ENCODE results near the gene IP6K2. TPM values are rescaled to one million over a fixed set of nuclear protein-coding genes. Genes with fewer than 3 reads are reported as not detected.

Gene IP6K2
- total and polyA plus RNA-seq, 2 of the 8 experiments (the other 6 are each of a cell fraction or from before 2014, with no cell fraction given), result 95.8 to 144 TPM

DNA sequence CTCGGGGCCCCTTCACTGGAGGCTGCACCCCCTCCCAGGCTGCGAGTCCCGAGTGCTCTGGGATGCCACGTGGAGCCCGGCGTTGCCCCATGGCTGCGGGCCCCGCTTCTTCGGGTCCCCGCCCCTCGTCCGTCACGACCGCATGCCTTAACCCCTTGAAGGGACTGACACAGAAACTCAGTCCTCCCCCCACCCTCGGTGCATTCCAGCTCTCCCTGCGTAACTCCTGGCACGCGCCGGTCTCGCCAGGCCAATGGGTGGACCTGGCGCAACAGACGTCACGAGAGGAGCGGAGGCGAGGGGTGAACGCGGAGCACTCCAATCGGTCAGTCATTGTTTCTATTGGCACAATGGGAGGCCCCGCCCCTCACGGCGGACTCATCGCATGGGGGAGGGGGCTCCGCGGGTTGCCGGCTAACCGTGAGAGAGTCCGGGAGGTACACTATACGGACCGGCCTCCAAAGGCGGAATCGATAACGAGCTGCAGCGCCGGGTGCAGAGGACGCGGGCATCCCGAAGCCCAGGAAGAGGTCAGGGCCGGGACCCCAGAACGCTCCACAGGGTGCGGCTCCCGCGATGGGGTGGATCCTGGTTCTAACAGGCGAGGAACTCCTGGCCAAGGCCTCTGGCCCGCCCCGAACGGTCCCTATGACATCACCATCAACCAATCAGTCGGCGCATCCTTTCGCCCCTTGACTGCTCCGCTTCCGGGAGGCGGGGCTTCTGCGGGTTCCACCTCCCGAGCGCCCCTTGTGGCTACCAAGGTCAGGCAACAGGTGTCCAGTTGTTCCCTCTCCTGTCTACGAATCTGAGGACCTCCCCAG lies 53.3 kb downstream of the IP6K2 start:
- CTCF ChIA-PET (ENCODE audit: partially characterized antibody), result interaction anchor here (0.6 to 5.2 kb wide), 19 partner anchors 11 to 352 kb away, joined by 3 to 27 read pairs (median 4); partner anchors contain the start of genes NCKIPSD, PRKAR2A and SLC26A6
- peak overlapping the region; percentile 97 for H3K18ac ChIP-seq (ENCODE audit: extremely low read depth, low read length)
- H2BK120ac ChIP-seq (replicated peaks; ENCODE audit: low read depth, low read length), result peak overlapping the region; percentile 51
- no peaks in the 10 kb centered on the region for H3K79me2 ChIP-seq (ENCODE audit: control insufficient read depth in 1 of 2, insufficient read depth in 2 of 2, low read length in 2 of 2)
- peak overlapping the region; percentile 97 for H3K27ac ChIP-seq (ENCODE audit: low read depth, low read length)
- POLR2A ChIA-PET (ENCODE audit: partially characterized antibody), result interaction anchor here (0.5 to 11.1 kb wide), 41 partner anchors 12 to 1478 kb away, joined by 3 to 175 read pairs (median 5); partner anchors contain the start of genes CCDC51, IP6K2, NCKIPSD and NDUFAF3
- peak; percentile 99 for DNase-seq (ENCODE audit: low read depth in 1 of 2, low spot score in 2 of 2)
- H2BK12ac ChIP-seq (ENCODE audit: low read depth, low read length), result peak overlapping the region; percentile 97; the same call in 1 of the 2 replicates
- H3K27me3 ChIP-seq (replicated peaks in 1 of 4; ENCODE audit: control insufficient read depth in 3 of 4, extremely low read depth in 1 of 4, insufficient read depth in 3 of 4, low read length in 3 of 4), result 0 out of 7 replicates have a peak, but pooled peaks cover 0 to 4% (median 0%) of the 10 kb centered on the region in 4 experiments
- no peak overlapping the region for H3K14ac ChIP-seq (ENCODE audit: insufficient read length)
- H3K4me1 ChIP-seq (replicated peaks in 1 of 4; ENCODE audit: control insufficient read depth in 3 of 4, insufficient read depth in 4 of 4, low read length in 3 of 4), result peaks cover 0 to 11% (median 7%) of the 10 kb centered on the region in 4 experiments; a peak in 5 of 7 replicates
- peak overlapping the region; percentile 47 for H3K4ac ChIP-seq (replicated peaks; ENCODE audit: insufficient read length, low read depth, low read length)
- no peak overlapping the region for H2AFZ ChIP-seq (ENCODE audit: low read length)
- H3K9me3 ChIP-seq (ENCODE audit: insufficient read depth in 2 of 2, low read depth in 1 of 2, low read length in 1 of 2), result no peaks in the 10 kb centered on the region
- whole genome bisulfite sequencing, 2 experiments (ENCODE audit: extremely low coverage in 1 of 2, insufficient coverage in 1 of 2, insufficient read length in 1 of 2, insufficient replicate concordance in 2 of 2, low coverage in 1 of 2, low lambda C conversion rate in 2 of 2, missing lambda C conversion rate in 1 of 2), result 2% methylated on average over 65 of the region's 66 CpGs; no CpG with 5 or more reads in 1 of the 2 experiments
- peaks cover 7 to 21% of the 10 kb centered on the region in 2 experiments for H4K20me1 ChIP-seq (replicated peaks in 1 of 2; ENCODE audit: control insufficient read depth in 1 of 2, insufficient read depth in 2 of 2, low read length in 2 of 2)
- peaks cover 12% of the 10 kb centered on the region; the same call in 1 of the 2 replicates for H3K23me2 ChIP-seq (ENCODE audit: low read depth, low read length)
- H2BK5ac ChIP-seq (ENCODE audit: low read depth, low read length), result peak overlapping the region; percentile 95
- peak overlapping the region; percentile 93 for H4K91ac ChIP-seq (replicated peaks; ENCODE audit: insufficient read length, low read length)
- H3K23ac ChIP-seq (ENCODE audit: insufficient read length), result no peak overlapping the region
- H2AK5ac ChIP-seq (ENCODE audit: low read depth, low read length), result 0 out of 2 replicates have a peak overlapping the region, but pooled peaks have one; percentile 18
- FAIRE-seq, result peak; percentile 89
- H3K79me1 ChIP-seq (ENCODE audit: low read depth, low read length), result peaks cover 2% of the 10 kb centered on the region; the same call in 1 of the 2 replicates
- peak overlapping the region; percentile 100; the same call in 1 of the 2 replicates for H4K8ac ChIP-seq (ENCODE audit: extremely low read depth, insufficient read depth, low read length)
- peak overlapping the region; percentile 95 for H4K5ac ChIP-seq (ENCODE audit: insufficient read length, low read depth, low read length)
- H3K4me3 ChIP-seq (ENCODE audit: extremely low read depth in 1 of 4, insufficient read depth in 2 of 4, low read depth in 3 of 4, low read length in 4 of 4), result peak overlapping the region; percentile 73 to 84 (median 82)
- H2BK20ac ChIP-seq (ENCODE audit: low read length), result no peak overlapping the region
- H3K4me2 ChIP-seq (ENCODE audit: insufficient read depth in 1 of 2, low read depth in 2 of 2, low read length in 2 of 2), result peak overlapping the region; percentile 77 to 85
- H3K56ac ChIP-seq (replicated peaks; ENCODE audit: insufficient read length, low read depth, low read length), result peak overlapping the region; percentile 65
- peak overlapping the region; percentile 95; the same call in 1 of the 2 replicates for H2BK15ac ChIP-seq (ENCODE audit: low read length)
- peaks cover 0 to 13% (median 1%) of the 10 kb centered on the region in 4 experiments; a peak in 4 of 8 replicates for H3K36me3 ChIP-seq (ENCODE audit: control insufficient read depth in 2 of 4, insufficient read depth in 4 of 4, low read length in 3 of 4)
- peak overlapping the region; percentile 62 to 97 (median 96) for H3K9ac ChIP-seq (replicated peaks in 1 of 4; ENCODE audit: extremely low read depth in 1 of 4, low read depth in 3 of 4, low read length in 3 of 4)
- TF ChIP-seq GABPA (IDR thresholded peaks at IDR 0.05; ENCODE audit: borderline replicate concordance, insufficient read depth, low read length) (no peak), RFX5 (IDR thresholded peaks at IDR 0.05; ENCODE audit: borderline replicate concordance, low read depth, low read length) (peak; percentile 49; the same call in 1 of the 2 replicates), SRF (IDR thresholded peaks at IDR 0.05; ENCODE audit: low read depth, low read length) (no peak), CTBP2 (IDR thresholded peaks at IDR 0.05; ENCODE audit: borderline replicate concordance, insufficient read depth, insufficient read length, low read length) (peak; percentile 52), PHF8 (conservative IDR thresholded peaks at IDR 0.05; ENCODE audit: low read depth, low read length) (peak; percentile 90), ASH2L (IDR thresholded peaks at IDR 0.05; ENCODE audit: low read length) (peak; percentile 91)
- TF ChIP-seq, protein P1, sequence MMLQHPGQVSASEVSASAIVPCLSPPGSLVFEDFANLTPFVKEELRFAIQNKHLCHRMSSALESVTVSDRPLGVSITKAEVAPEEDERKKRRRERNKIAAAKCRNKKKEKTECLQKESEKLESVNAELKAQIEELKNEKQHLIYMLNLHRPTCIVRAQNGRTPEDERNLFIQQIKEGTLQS (IDR thresholded peaks at IDR 0.05; ENCODE audit: insufficient read depth, low read depth, low read length), result no peak
